Activated CD8-positive, alpha-beta T cell treated with anti-CD3 and anti-CD28 coated beads, Interleukin-2, amount 10 ng/mL, durations not matched to agents 7 days and 5 days (primary cell): ENCODE data around the gene SYNGR1. TPM values are rescaled to one million over a fixed set of nuclear protein-coding genes. Genes with fewer than 3 reads are reported as not detected.

Source experiments
- ATAC-seq: fragments of 150-1000 bp; cut with Tn5 transposase; one replicate; pipeline ENCODE4 v1.10.0; 2021; ENCODE audit warnings: moderate library complexity
- CTCF ChIA-PET: fragments of 350-600 bp; sonication (Branson Sonifier 250); formaldehyde crosslinking; loops from one replicate; lab custom pipeline; 2021; ENCODE audit warnings: antibody characterized with exemption; lab: Charles Lee
- POLR2A ChIA-PET: fragments of 350-600 bp; sonication (Branson Sonifier 250); formaldehyde crosslinking; loops from one replicate; lab custom pipeline; 2021; ENCODE audit warnings: antibody characterized with exemption; lab: Charles Lee
- DNase-seq: peaks from one replicate; pipeline ENCODE4 v3.0.0-alpha.2; 2020
- H3K27ac Mint-ChIP-seq: one replicate; pipeline ENCODE4 v1.8.0; 2021; ENCODE audit warnings: mild to moderate bottlenecking, mixed read lengths
- H3K27me3 Mint-ChIP-seq: one replicate; pipeline ENCODE4 v1.8.0; 2021; ENCODE audit warnings: low read depth, mixed read lengths
- H3K36me3 Mint-ChIP-seq: one replicate; pipeline ENCODE4 v1.8.0; 2021; ENCODE audit warnings: low read depth, mixed read lengths
- H3K4me1 Mint-ChIP-seq: one replicate; pipeline ENCODE4 v1.8.0; 2021; ENCODE audit warnings: low read depth, mixed read lengths
- H3K4me3 Mint-ChIP-seq: one replicate; pipeline ENCODE4 v1.8.0; 2021; ENCODE audit warnings: mild to moderate bottlenecking, mixed read lengths
- H3K9me3 Mint-ChIP-seq: one replicate; pipeline ENCODE4 v1.8.0; 2022; ENCODE audit warnings: mixed read lengths; ENCODE audit not compliant: insufficient read depth
- total RNA-seq, 2 experiments: library from RNA; stranded (reverse); gene quantifications; one replicate each; pipeline ENCODE4 v1.2.3, GENCODE V29; 2021

Gene SYNGR1
- total RNA-seq, 2 experiments from 2014 or later, result 0.24 to 0.37 TPM

DNA sequence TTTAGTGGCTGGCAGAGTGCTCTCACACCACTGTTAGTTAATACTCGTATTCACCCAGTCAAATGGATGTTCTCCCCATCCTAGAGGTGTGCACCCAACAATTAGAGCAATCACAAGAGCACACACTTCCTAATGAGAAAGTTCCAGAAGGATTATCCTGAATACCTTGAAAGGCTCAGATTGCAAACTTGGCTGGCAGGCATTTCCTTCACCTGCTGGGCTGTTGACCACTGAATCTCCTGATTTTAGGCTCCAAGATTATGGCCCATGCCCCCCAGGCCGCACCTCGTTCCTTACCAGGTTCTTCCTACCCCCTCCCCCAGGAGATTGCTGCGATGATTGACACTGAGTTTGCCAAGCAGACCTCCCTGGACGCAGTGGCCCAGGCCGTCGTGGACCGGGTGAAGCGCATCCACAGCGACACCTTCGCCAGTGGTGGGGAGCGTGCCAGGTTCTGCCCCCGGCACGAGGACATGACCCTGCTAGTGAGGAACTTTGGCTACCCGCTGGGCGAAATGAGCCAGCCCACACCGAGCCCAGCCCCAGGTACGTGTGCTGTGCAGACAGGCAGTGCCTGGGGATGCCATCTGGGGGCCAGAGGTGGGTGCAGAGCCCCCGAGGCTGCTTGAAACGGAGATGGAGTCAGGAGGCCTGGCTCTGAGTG lies 76.7 kb downstream of the SYNGR1 start:
- Mint-ChIP-seq H3K4me1 (peaks cover 11% of the 10 kb centered on the region), H3K9me3 (no peaks in the 10 kb centered on the region), H3K4me3 (no peak overlapping the region), H3K27ac (no peak overlapping the region), H3K36me3 (peaks cover 31% of the 10 kb centered on the region), H3K27me3 (no peaks in the 10 kb centered on the region)
- DNase-seq (no peak), ATAC-seq (no peak)
- ChIA-PET POLR2A (no interaction called here), CTCF (no interaction called here)

- peak overlapping the region; percentile 25 for H3K27ac Mint-ChIP-seq
- ATAC-seq, result no peak
- peaks cover 11% of the 10 kb centered on the region for H3K4me1 Mint-ChIP-seq
- no peak for DNase-seq
- H3K27me3 Mint-ChIP-seq, result no peaks in the 10 kb centered on the region
- peaks cover 25% of the 10 kb centered on the region for H3K36me3 Mint-ChIP-seq
- H3K9me3 Mint-ChIP-seq, result no peaks in the 10 kb centered on the region
- ChIA-PET POLR2A (interaction anchor here (1.4 kb wide), 1 partner anchor 28 kb away, joined by 4 read pairs; the partner anchor contains the start of gene TAB1), CTCF (no interaction called here)
- no peak overlapping the region for H3K4me3 Mint-ChIP-seq
These were observed 78.2 kb downstream of the SYNGR1 start for GRCh38 chr22:39427751-39428596.

- ChIA-PET POLR2A (interaction anchor here (1.4 kb wide), 1 partner anchor 29 kb away, joined by 4 read pairs; the partner anchor contains the start of gene TAB1), CTCF (no interaction called here)
- Mint-ChIP-seq H3K27ac (peak overlapping the region; percentile 25), H3K4me3 (no peak overlapping the region), H3K9me3 (no peaks in the 10 kb centered on the region), H3K36me3 (peaks cover 24% of the 10 kb centered on the region), H3K4me1 (peaks cover 11% of the 10 kb centered on the region), H3K27me3 (no peaks in the 10 kb centered on the region)
- no peak for ATAC-seq
- no peak for DNase-seq
These were observed 78.8 kb downstream of the SYNGR1 start for GRCh38 chr22:39428597-39429071.

- no peak overlapping the region for H3K4me3 Mint-ChIP-seq
- no peaks in the 10 kb centered on the region for H3K9me3 Mint-ChIP-seq
- CTCF ChIA-PET, result no interaction called here
- ATAC-seq (no peak), DNase-seq (no peak)
- POLR2A ChIA-PET, result no interaction called here
- H3K27ac Mint-ChIP-seq, result no peak overlapping the region
- peaks cover 11% of the 10 kb centered on the region for H3K4me1 Mint-ChIP-seq
- peaks cover 20% of the 10 kb centered on the region for H3K36me3 Mint-ChIP-seq
- no peaks in the 10 kb centered on the region for H3K27me3 Mint-ChIP-seq
These were observed 79.4 kb downstream of the SYNGR1 start for GRCh38 chr22:39429186-39429585.

DNA sequence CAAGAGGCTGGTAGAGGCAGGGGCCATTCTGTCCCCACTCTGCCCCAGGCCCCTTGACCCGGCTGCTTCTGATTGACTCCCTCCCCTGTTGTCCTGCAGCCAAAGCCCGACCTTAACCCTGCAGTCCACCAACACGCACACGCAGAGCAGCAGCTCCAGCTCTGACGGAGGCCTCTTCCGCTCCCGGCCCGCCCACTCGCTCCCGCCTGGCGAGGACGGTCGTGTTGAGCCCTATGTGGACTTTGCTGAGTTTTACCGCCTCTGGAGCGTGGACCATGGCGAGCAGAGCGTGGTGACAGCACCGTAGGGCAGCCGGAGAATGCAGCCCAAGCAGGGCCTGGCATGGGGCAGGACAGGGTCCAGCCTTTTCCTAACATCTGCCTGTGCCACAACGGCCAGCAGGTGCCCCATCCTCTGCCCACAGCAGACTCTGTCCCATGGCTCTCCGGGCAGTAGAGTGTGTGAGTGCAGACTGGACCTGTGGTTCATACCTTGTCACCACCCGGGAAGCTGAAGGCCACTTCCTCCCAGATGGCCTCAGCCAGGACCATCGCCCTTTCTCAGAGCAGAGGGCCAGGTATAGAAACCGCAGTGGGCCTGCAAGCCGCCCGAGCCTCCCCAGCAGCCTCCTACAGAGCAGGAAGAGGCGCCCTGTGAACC lies 80.3 kb downstream of the SYNGR1 start:
- POLR2A ChIA-PET, result no interaction called here
- no peak overlapping the region for H3K4me3 Mint-ChIP-seq
- H3K36me3 Mint-ChIP-seq, result peaks cover 17% of the 10 kb centered on the region

DNA sequence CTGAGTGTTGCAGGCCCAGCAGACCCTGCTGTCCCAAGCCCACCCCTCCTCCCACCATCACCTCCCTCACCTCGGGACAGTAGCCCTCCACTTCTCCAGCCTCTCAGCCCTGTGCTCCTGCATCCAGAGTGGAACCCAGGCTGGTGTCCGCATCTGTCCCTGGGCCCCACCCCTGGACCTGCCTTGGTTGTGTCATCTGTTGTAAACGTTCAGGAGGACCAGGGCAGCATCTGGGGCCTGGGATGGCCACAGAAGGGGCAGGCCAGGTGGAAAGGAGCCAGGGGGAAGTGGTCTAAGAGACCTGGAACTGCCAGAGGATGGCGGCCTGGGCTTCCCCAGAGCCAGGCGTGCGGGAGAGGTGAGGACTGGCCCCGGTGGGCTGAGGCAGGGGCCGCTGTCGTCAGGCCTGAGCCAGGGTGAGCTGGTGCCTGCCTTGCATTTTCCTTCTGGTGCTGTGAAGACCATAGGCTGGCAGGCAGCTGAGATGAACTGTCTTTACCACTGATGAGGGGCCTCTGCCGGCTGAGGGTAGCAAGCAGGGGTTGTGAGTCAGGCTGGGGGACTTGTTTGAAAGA lies 80.9 kb downstream of the SYNGR1 start:
- ATAC-seq, result no peak
- Mint-ChIP-seq H3K9me3 (no peaks in the 10 kb centered on the region), H3K4me3 (no peak overlapping the region), H3K27ac (no peak overlapping the region), H3K36me3 (peaks cover 17% of the 10 kb centered on the region), H3K27me3 (no peaks in the 10 kb centered on the region), H3K4me1 (peaks cover 11% of the 10 kb centered on the region)
- DNase-seq, result no peak
- ChIA-PET POLR2A (interaction anchor here (1.0 kb wide), 1 partner anchor 98 kb away, joined by 4 read pairs; no protein-coding TSS in a partner anchor), CTCF (no interaction called here)

More for the DNA sequence above, 80.3 kb downstream of the SYNGR1 start:
- DNase-seq (no peak), ATAC-seq (no peak)
- Mint-ChIP-seq H3K27ac (no peak overlapping the region), H3K27me3 (no peaks in the 10 kb centered on the region), H3K4me1 (peaks cover 11% of the 10 kb centered on the region), H3K9me3 (no peaks in the 10 kb centered on the region)
- CTCF ChIA-PET, result no interaction called here

GRCh38 chr22:39431216-39431801 lies 81.5 kb downstream of the SYNGR1 start:
- Mint-ChIP-seq H3K9me3 (no peaks in the 10 kb centered on the region), H3K27me3 (no peaks in the 10 kb centered on the region), H3K36me3 (peaks cover 14% of the 10 kb centered on the region), H3K4me3 (no peak overlapping the region), H3K27ac (no peak overlapping the region), H3K4me1 (peaks cover 11% of the 10 kb centered on the region)
- ChIA-PET POLR2A (interaction anchor here (1.0 kb wide), 1 partner anchor 98 kb away, joined by 4 read pairs; no protein-coding TSS in a partner anchor), CTCF (no interaction called here)
- DNase-seq (no peak), ATAC-seq (no peak)

DNA sequence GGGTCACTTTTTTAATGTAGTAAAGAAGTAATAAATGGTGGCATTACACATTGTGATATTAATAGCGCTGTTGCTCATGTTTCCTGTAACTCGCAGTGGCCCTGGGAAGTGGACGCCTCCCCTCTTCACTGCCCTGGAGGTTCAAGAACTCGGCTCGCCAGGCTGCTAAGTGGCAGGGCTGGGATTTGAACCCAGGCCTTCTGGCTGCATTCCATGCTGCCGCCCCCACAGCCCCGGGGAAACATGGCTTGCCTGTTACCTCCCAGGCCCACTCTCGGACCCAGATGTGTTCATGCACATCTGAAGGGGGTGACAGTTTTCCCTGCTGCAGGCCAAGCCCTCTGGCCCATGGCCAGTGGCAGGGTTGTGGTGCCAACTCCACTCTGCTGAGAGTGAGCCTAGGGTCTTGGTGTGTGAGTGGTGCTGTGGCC lies 82.0 kb downstream of the SYNGR1 start:
- no peaks in the 10 kb centered on the region for H3K9me3 Mint-ChIP-seq
- no peak overlapping the region for H3K27ac Mint-ChIP-seq
- no peak overlapping the region for H3K4me3 Mint-ChIP-seq
- H3K4me1 Mint-ChIP-seq, result peaks cover 14% of the 10 kb centered on the region
- DNase-seq (no peak), ATAC-seq (no peak)
- ChIA-PET POLR2A (interaction anchor here (1.0 kb wide), 1 partner anchor 97 kb away, joined by 4 read pairs; no protein-coding TSS in a partner anchor), CTCF (no interaction called here)
- H3K27me3 Mint-ChIP-seq, result no peaks in the 10 kb centered on the region
- H3K36me3 Mint-ChIP-seq, result peaks cover 13% of the 10 kb centered on the region

GRCh38 chr22:39432361-39432811 lies 82.6 kb downstream of the SYNGR1 start:
- ATAC-seq (no peak), DNase-seq (no peak)
- no peaks in the 10 kb centered on the region for H3K9me3 Mint-ChIP-seq
- H3K27me3 Mint-ChIP-seq, result no peaks in the 10 kb centered on the region
- no peak overlapping the region for H3K27ac Mint-ChIP-seq
- H3K36me3 Mint-ChIP-seq, result peaks cover 9% of the 10 kb centered on the region
- ChIA-PET CTCF (no interaction called here), POLR2A (no interaction called here)
- peaks cover 19% of the 10 kb centered on the region for H3K4me1 Mint-ChIP-seq
- H3K4me3 Mint-ChIP-seq, result no peak overlapping the region

DNA sequence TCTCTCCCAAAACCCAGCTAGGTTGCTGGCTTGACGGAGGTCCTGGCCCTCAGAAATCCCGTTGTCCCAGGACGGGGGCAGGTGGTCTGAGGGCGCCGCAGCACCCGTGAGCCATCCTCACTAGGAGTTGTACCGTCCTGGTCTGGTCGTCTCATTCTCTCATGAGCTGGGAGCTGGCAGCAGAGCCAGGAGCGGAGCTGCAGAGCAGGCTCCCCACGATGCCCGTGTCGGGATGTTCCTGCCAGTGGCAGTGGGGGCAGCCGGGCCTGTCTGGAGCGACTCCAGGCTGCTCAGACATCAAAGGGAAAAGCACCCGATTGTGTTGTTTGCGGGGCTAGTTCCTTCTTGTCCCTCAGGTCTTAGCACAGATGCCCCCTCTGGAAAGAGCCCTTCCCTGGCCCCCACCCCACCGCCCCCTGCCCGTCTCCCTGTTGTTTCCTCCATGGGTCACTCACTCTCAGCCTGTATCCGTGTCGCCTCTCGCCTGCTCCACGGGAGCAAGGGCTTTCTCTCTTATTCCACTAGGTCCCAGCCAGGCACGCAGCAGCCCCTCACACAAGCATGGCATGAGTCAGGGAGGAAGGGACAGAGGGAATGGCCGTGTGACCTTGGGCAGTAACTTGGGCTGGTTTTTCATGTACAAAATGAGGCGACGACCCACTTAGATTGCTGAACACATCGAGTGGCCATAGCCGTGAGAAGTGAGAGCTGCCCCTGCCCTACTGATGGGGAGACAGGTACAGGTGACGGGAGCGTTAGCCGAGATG lies 83.9 kb downstream of the SYNGR1 start:
- Mint-ChIP-seq H3K36me3 (peaks cover 2% of the 10 kb centered on the region), H3K9me3 (no peaks in the 10 kb centered on the region), H3K4me1 (peaks cover 18% of the 10 kb centered on the region), H3K27ac (no peak overlapping the region), H3K27me3 (no peaks in the 10 kb centered on the region), H3K4me3 (no peak overlapping the region)
- ChIA-PET CTCF (no interaction called here), POLR2A (no interaction called here)
- DNase-seq (no peak), ATAC-seq (no peak)
